SK-N-MC (cell line): ENCODE measurements around the gene PGGHG.

Experiments used
- EZH2 ChIP-seq: fragments of 200-600 bp; sonication (generic); IDR thresholded peaks from one replicate; pipeline ENCODE4 v1.6.1; 2017; ENCODE audit warnings: antibody characterized with exemption
- FOXP2 ChIP-seq: optimal IDR thresholded peaks from 2 replicates; pipeline ENCODE3; 2011; ENCODE audit warnings: mild to moderate bottlenecking, moderate library complexity; ENCODE audit not compliant: insufficient read depth; ENCODE audit errors: extremely low read length, control extremely low read depth
- POLR2AphosphoS5 ChIP-seq: IDR thresholded peaks from 2 replicates; pipeline ENCODE4 v1.6.1; 2012; ENCODE audit warnings: mild to moderate bottlenecking, low read depth, low read length, borderline replicate concordance

GRCh38 chr11:327581-327923, 38.6 kb downstream of the PGGHG start:
- TF ChIP-seq POLR2AphosphoS5 (no peak), EZH2 (no peak), FOXP2 (no peak)
